Right ventricle myocardium inferior (tissue), 1 donor: ENCODE data around the gene CD274. TPM values are rescaled to one million over a fixed set of nuclear protein-coding genes. Genes with fewer than 3 reads are reported as not detected.
A peak's percentile ranks its signal among the peaks of the same experiment; 100 is the strongest.
"Not testable (repeated sequence)": the region's sequence is repeated elsewhere in the genome, so short reads cannot be mapped to it uniquely, and the experiment has no call there.

ENCODE experiments used
- ATAC-seq: fragments of 200-7000 bp; cut with Tn5 transposase; one replicate; pipeline ENCODE4 v1.9.1; 2020; ENCODE audit warnings: mild to moderate bottlenecking, moderate library complexity
- DNase-seq: peaks from one replicate; pipeline ENCODE4 v3.0.0; 2021; ENCODE audit errors: missing footprints
- intact Hi-C: fragments of 100-400 bp; cut with DNase I; formaldehyde crosslinking; loops from one replicate; pipeline ENCODE4 v1.11.0; 2022
- total RNA-seq: library from RNA; stranded (reverse); fragmentation: NEBNext Ultra II Directional; extraction: Animal tissue kit (Norgen Biotek cat#: 25700); gene quantifications from one replicate; pipeline ENCODE4 v1.2.1, GENCODE V29; 2021
- donor health status: DM: no; HTN: yes; CAD: no; lungs with severe emphysema.

The CD274 gene
- total RNA-seq, 1 donor from 2014 or later = 12.0 TPM

DNA sequence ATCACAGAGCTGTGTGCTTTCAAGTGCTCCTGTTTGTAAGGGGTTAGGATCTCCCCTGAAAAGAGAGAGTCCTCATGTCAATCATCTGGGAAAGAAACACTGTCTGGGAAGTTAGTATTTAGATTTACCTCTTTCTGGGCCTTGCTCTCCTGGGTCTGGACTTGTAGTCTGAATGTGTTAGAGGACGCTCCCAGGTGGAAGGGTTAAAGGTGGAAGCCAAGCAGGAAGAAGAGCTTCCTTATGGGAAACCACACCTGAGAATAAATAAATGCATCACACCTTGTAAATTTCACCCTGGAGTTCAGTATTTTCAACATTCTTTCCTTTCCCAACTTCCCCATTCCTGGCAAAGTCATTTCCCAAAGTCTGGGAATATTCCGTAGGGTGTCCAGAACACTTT, 13.9 kb upstream of the CD274 start:
- intact Hi-C loops = no loop called here
- DNase-seq (no peak), ATAC-seq (no peak)

GRCh38 chr9:5437254-5438216, 12.8 kb upstream of the CD274 start, which contains the start of gene PLGRKT:
PLGRKT (minus strand) TSS chr9:5437925; CDS start chr9:5431977, 5,948 bp downstream.
- ATAC-seq = peak; percentile 99
- intact Hi-C loops = no loop called here
- peak; percentile 99 for DNase-seq

GRCh38 chr9:5438301-5439162, 11.8 kb upstream of the CD274 start:
- no peak for DNase-seq
- intact Hi-C loops = no loop called here
- no peak for ATAC-seq

GRCh38 chr9:5440426-5440825, 9.9 kb upstream of the CD274 start:
- intact Hi-C loops = loop anchor here (5.0 kb wide), 1 partner anchor 253 kb away; the partner anchor contains the start of gene INSL6
- no peak for ATAC-seq
- DNase-seq = no peak

DNA sequence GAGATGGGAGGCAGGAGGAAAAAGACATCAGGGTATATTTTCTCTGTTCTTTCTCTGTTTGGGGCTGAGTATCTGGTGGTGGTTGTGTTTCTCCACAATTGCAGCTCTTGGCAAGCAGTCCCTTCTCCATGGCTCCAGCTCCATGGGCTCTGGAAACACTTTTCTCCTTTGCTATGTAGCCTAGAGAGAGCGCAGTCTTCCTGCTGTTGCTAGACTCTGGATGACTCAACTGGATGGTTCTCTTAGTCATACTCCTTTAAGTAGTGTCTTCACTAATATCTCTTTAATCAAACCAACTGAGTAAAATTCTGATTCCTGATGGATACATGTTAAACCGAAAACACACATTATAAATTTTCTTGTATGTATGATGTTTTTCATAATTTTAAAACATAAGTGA, 9.3 kb upstream of the CD274 start:
- ATAC-seq = no peak
- intact Hi-C loops = loop anchor here (5.0 kb wide), 1 partner anchor 254 kb away; the partner anchor contains the start of gene INSL6
- DNase-seq = no peak

DNA sequence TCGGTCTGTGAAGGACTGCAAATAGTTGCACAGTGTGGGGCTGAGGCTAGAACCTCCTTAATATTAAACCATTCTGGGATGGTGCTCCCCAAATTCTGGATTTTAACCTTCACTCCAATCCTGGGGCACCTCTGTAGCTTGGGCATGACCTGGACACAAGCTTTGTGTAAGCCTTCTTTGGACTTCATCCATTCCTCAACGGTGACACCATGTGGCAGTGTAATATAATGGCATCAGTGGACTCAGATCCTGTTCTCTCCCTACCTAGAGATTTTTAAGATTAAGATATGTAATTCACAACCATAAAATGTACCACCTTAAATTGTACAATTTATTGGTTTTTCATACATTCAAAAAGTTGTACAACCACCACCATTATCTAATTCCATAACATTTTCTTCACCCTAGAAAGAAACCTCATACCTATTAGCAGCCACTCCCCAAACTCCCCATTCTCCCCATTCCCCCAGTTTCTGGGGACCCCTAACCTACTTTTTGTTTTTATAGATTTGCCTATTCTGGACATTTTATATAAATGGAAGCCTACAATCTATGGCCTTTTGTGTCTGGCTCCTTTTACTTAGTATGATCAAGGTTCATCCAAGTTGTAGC, 7.8 kb upstream of the CD274 start:
- DNase-seq (no peak), ATAC-seq (no peak)
- intact Hi-C loops = loop anchor here (5.0 kb wide), 1 partner anchor 255 kb away; the partner anchor contains the start of gene INSL6

GRCh38 chr9:5443850-5444249, 6.5 kb upstream of the CD274 start:
- no peak for DNase-seq
- intact Hi-C loops = loop anchor here (5.0 kb wide), 1 partner anchor 257 kb away; the partner anchor contains the start of gene INSL6

GRCh38 chr9:5445096-5445495, 5.2 kb upstream of the CD274 start:
- ATAC-seq, intact Hi-C loops, DNase-seq: not testable (repeated sequence)

More at GRCh38 chr9:5443850-5444249, 6.5 kb upstream of the CD274 start:
- ATAC-seq = no peak

GRCh38 chr9:5445886-5446285, 4.5 kb upstream of the CD274 start:
- DNase-seq (no peak), ATAC-seq (no peak)
- intact Hi-C loops = no loop called here

GRCh38 chr9:5446451-5447236, 3.7 kb upstream of the CD274 start:
- intact Hi-C loops = no loop called here
- DNase-seq (no peak), ATAC-seq (no peak)

DNA sequence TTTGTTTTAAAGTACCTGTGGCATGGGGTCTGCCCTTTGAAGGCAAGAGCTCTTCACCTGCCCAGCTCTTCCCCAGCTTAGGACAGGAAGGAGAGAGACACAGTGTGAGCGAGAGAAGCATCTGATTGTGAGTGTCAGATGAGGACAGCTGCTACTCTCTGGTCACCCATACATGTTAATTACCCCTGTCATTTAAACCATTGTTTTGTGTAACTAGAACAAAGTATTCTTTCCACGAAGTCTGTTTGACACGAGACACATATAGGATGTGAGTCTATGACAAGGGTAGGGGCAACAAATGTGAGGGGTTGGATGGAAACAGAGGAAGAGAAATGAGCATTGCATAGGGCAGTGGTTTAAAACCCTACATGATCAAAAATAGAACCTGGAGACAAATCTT, 3.0 kb upstream of the CD274 start:
- no peak for DNase-seq
- intact Hi-C loops = no loop called here

GRCh38 chr9:5448016-5448415, 2.3 kb upstream of the CD274 start:
- intact Hi-C loops = no loop called here
- ATAC-seq (no peak), DNase-seq (no peak)

More for the DNA sequence above, 3.0 kb upstream of the CD274 start:
- ATAC-seq = no peak

GRCh38 chr9:5448461-5449435, 1.6 kb upstream of the CD274 start:
- intact Hi-C loops = no loop called here
- no peak for DNase-seq
- no peak for ATAC-seq

DNA sequence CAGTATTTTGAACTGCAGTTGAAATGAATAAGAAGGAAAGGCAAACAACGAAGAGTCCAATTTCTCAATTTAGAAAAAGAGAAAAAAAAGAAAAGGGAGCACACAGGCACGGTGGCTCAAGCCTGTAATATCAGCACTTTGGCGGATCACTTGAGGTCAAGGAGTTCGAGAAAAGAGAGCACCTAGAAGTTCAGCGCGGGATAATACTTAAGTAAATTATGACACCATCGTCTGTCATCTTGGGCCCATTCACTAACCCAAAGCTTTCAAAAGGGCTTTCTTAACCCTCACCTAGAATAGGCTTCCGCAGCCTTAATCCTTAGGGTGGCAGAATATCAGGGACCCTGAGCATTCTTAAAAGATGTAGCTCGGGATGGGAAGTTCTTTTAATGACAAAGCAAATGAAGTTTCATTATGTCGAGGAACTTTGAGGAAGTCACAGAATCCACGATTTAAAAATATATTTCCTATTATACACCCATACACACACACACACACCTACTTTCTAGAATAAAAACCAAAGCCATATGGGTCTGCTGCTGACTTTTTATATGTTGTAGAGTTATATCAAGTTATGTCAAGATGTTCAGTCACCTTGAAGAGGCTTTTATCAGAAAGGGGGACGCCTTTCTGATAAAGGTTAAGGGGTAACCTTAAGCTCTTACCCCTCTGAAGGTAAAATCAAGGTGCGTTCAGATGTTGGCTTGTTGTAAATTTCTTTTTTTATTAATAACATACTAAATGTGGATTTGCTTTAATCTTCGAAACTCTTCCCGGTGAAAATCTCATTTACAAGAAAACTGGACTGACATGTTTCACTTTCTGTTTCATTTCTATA, 602 bp upstream of the CD274 start:
- ATAC-seq = no peak
- intact Hi-C loops = loop anchor here (1.0 to 10.0 kb wide), 3 partner anchors 51 to 705 kb away; partner anchors contain the start of gene AK3
- no peak for DNase-seq

- DNase-seq = no peak
- intact Hi-C loops = loop anchor here (10.0 kb wide), 1 partner anchor 707 kb away; the partner anchor contains the start of gene AK3
- no peak for ATAC-seq
Observed at GRCh38 chr9:5452286-5452609, 1.9 kb downstream of the CD274 start.

DNA sequence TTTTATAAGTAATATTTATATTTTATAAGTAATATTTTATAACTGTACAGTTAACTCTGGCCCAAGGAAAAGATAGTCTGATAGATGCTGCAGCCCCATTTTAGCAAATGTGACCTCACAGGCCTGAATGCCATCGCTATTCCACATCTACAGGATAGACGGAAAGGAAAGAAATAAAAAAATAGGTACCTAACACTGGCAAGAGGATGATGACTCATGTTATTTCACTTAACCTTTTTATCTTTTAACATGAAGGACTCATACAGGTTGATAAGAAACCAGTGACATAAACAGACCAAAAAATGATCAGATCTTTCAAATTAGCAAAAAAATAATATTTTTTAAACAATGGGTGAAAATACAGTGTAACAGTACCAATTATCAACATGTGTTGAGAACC, 2.7 kb downstream of the CD274 start:
- intact Hi-C loops = loop anchor here (10.0 kb wide), 1 partner anchor 708 kb away; the partner anchor contains the start of gene AK3
- no peak for ATAC-seq
- no peak for DNase-seq
